Naive thymus-derived CD4-positive, alpha-beta T cell (primary cell): ENCODE data around the gene HHIPL2. TPM values are rescaled to one million over a fixed set of nuclear protein-coding genes. Genes with fewer than 3 reads are reported as not detected.

ENCODE experiments used
- ATAC-seq: fragments of 150-1000 bp; cut with Tn5 transposase; 2 replicates; pipeline ENCODE4 v1.10.0; 2021; ENCODE audit warnings: mild to moderate bottlenecking, moderate library complexity
- CTCF ChIA-PET: fragments of 350-600 bp; sonication (Branson Sonifier 250); formaldehyde crosslinking; loops from one replicate; lab custom pipeline; 2021; ENCODE audit warnings: antibody characterized with exemption; lab: Charles Lee
- POLR2A ChIA-PET: fragments of 350-600 bp; sonication (Branson Sonifier 250); formaldehyde crosslinking; loops from one replicate; lab custom pipeline; 2021; ENCODE audit warnings: antibody characterized with exemption, inconsistent platforms; lab: Charles Lee
- DNase-seq, 9 donors: peaks; one replicate each; pipeline versions ENCODE4 v3.0.0 to v3.0.0-alpha.2; 2020 to 2022; ENCODE audit warnings: mixed read lengths in 1 of 9
- H3K27ac ChIP-seq: one replicate; pipeline ENCODE4 v1.7.0; 2013; ENCODE audit warnings: mild to moderate bottlenecking, low read depth, low read length, moderate library complexity
- H3K27me3 ChIP-seq, 2 donors: one replicate each; pipeline ENCODE4 v1.7.0; 2013; ENCODE audit warnings: low read length in 2 of 2, mild to moderate bottlenecking in 2 of 2, moderate library complexity in 2 of 2; ENCODE audit not compliant: control insufficient read depth in 2 of 2, insufficient read depth in 2 of 2
- H3K36me3 ChIP-seq, 3 experiments: 1 replicate in 2 of 3; 2 replicates in 1 of 3; pipeline ENCODE4 v1.7.0; 2013; ENCODE audit warnings: low read length in 3 of 3, mild to moderate bottlenecking in 3 of 3, moderate library complexity in 1 of 3; ENCODE audit not compliant: insufficient read depth in 3 of 3, control insufficient read depth in 2 of 3
- H3K4me1 ChIP-seq, 2 donors: one replicate each; pipeline ENCODE4 v1.7.0; 2013; ENCODE audit warnings: low read length in 2 of 2, mild to moderate bottlenecking in 2 of 2, moderate library complexity in 1 of 2; ENCODE audit not compliant: control insufficient read depth in 2 of 2, insufficient read depth in 2 of 2
- H3K4me3 ChIP-seq: 2 replicates; pipeline ENCODE4 v1.7.0; 2013; ENCODE audit warnings: mild to moderate bottlenecking, low read length
- H3K9me3 ChIP-seq, 3 experiments: 1 replicate in 2 of 3; 2 replicates in 1 of 3; pipeline ENCODE4 v1.7.0; 2013; ENCODE audit warnings: low read length in 3 of 3; ENCODE audit not compliant: control insufficient read depth in 2 of 3
- H3K27ac Mint-ChIP-seq, 9 donors: one replicate each; pipeline ENCODE4 v1.8.0; 2020 to 2022; ENCODE audit warnings: mixed read lengths in 9 of 9, mild to moderate bottlenecking in 8 of 9, moderate library complexity in 5 of 9, inconsistent platforms in 2 of 9
- H3K27me3 Mint-ChIP-seq, 5 donors: one replicate each; pipeline ENCODE4 v1.8.0; 2021 to 2022; ENCODE audit warnings: mixed read lengths in 5 of 5, mild to moderate bottlenecking in 1 of 5
- H3K36me3 Mint-ChIP-seq, 5 donors: one replicate each; pipeline ENCODE4 v1.8.0; 2020 to 2022; ENCODE audit warnings: mixed read lengths in 5 of 5, mild to moderate bottlenecking in 3 of 5, inconsistent platforms in 1 of 5
- H3K4me1 Mint-ChIP-seq, 7 donors: one replicate each; pipeline ENCODE4 v1.8.0; 2020 to 2022; ENCODE audit warnings: mixed read lengths in 7 of 7, mild to moderate bottlenecking in 3 of 7, inconsistent platforms in 1 of 7
- H3K4me3 Mint-ChIP-seq, 10 donors: one replicate each; pipeline ENCODE4 v1.8.0; 2020 to 2022; ENCODE audit warnings: mild to moderate bottlenecking in 10 of 10, mixed read lengths in 10 of 10, moderate library complexity in 6 of 10, inconsistent platforms in 2 of 10
- H3K9me3 Mint-ChIP-seq, 11 donors: one replicate each; pipeline ENCODE4 v1.8.0; 2020 to 2022; ENCODE audit warnings: mixed read lengths in 11 of 11, mild to moderate bottlenecking in 4 of 11, inconsistent platforms in 1 of 11, moderate library complexity in 1 of 11
- intact Hi-C, 2 donors: fragments of 100-400 bp; cut with micrococcal nuclease; formaldehyde crosslinking; loops; one replicate each; pipeline ENCODE4 v1.15.1; 2023
- polyA plus RNA-seq, 2 donors: library from polyadenylated mRNA; unstranded; fragments of 300-500 nt; fragmentation: Illumina TruSeq; gene quantifications; one replicate each; pipeline ENCODE4 v1.2.3, GENCODE V29; 2021
- total RNA-seq, 6 experiments: library from RNA in 5 of 6; stranded (reverse) in 5 of 6; gene quantifications; 1 replicate in 5 of 6; 2 replicates in 1 of 6; pipeline ENCODE4 v1.2.3 and lab custom pipeline; 2021 to 2026

The HHIPL2 gene
- total and polyA plus RNA-seq, 7 experiments from 2014 or later, result 0.17 to 0.98 (median 0.49) TPM; not detected in 2

GRCh38 chr1:222557574-222557973 is 9.7 kb upstream of the HHIPL2 start:
- H3K9me3 ChIP-seq, result no peaks in the 10 kb centered on the region
- DNase-seq, result no peak
- no peak overlapping the region for H3K27ac Mint-ChIP-seq
- no peaks in the 10 kb centered on the region for H3K4me1 ChIP-seq
- H3K9me3 Mint-ChIP-seq, result no peaks in the 10 kb centered on the region
- peaks cover 3 to 39% (median 8%) of the 10 kb centered on the region in 5 donors for H3K36me3 Mint-ChIP-seq
- no peak for ATAC-seq
- ChIA-PET POLR2A (no interaction called here), CTCF (no interaction called here)
- intact Hi-C loops, result no loop called here
- H3K27me3 ChIP-seq, result no peaks in the 10 kb centered on the region
- no peak overlapping the region for H3K27ac ChIP-seq
- no peak overlapping the region for H3K4me3 Mint-ChIP-seq
- peaks cover 0 to 26% (median 12%) of the 10 kb centered on the region in 3 experiments for H3K36me3 ChIP-seq
- H3K4me1 Mint-ChIP-seq, result no peaks in the 10 kb centered on the region
- no peaks in the 10 kb centered on the region for H3K27me3 Mint-ChIP-seq
- H3K4me3 ChIP-seq, result no peak overlapping the region

GRCh38 chr1:222557148-222557547 is 9.2 kb upstream of the HHIPL2 start:
- Mint-ChIP-seq H3K9me3 (no peaks in the 10 kb centered on the region), H3K27ac (no peak overlapping the region), H3K27me3 (no peaks in the 10 kb centered on the region), H3K4me1 (no peaks in the 10 kb centered on the region), H3K4me3 (no peak overlapping the region), H3K36me3 (peaks cover 3 to 37% (median 8%) of the 10 kb centered on the region in 5 donors)
- Histone ChIP-seq H3K27ac (no peak overlapping the region), H3K36me3 (peaks cover 0 to 24% (median 12%) of the 10 kb centered on the region in 3 experiments), H3K9me3 (no peaks in the 10 kb centered on the region), H3K27me3 (no peaks in the 10 kb centered on the region), H3K4me1 (no peaks in the 10 kb centered on the region), H3K4me3 (no peak overlapping the region)
- POLR2A ChIA-PET, result no interaction called here
- no peak for DNase-seq
- ATAC-seq, result no peak
- CTCF ChIA-PET, result no interaction called here
- intact Hi-C loops, result no loop called here

- ATAC-seq (no peak), DNase-seq (no peak)
- ChIA-PET POLR2A (no interaction called here), CTCF (no interaction called here)
- H3K9me3 Mint-ChIP-seq, result no peaks in the 10 kb centered on the region
- no peaks in the 10 kb centered on the region for H3K4me1 Mint-ChIP-seq
- no peaks in the 10 kb centered on the region for H3K27me3 ChIP-seq
- H3K27ac ChIP-seq, result no peak overlapping the region
- peaks cover 0 to 30% (median 4%) of the 10 kb centered on the region in 5 donors for H3K36me3 Mint-ChIP-seq
- no peak overlapping the region for H3K4me3 ChIP-seq
- H3K36me3 ChIP-seq, result peaks cover 0 to 18% (median 8%) of the 10 kb centered on the region in 3 experiments
- H3K4me1 ChIP-seq, result no peaks in the 10 kb centered on the region
- H3K4me3 Mint-ChIP-seq, result no peak overlapping the region
- no peaks in the 10 kb centered on the region for H3K9me3 ChIP-seq
- intact Hi-C loops, result no loop called here
- H3K27ac Mint-ChIP-seq, result peak overlapping the region in 2 of 9 donors; percentile 32 to 51
- no peaks in the 10 kb centered on the region for H3K27me3 Mint-ChIP-seq
Measured at GRCh38 chr1:222555992-222556615, 8.2 kb upstream of the HHIPL2 start.

- no peak overlapping the region for H3K4me3 ChIP-seq
- POLR2A ChIA-PET, result no interaction called here
- H3K27ac Mint-ChIP-seq, result peak overlapping the region in 1 of 9 donors; percentile 62
Measured at GRCh38 chr1:222554177-222554576, 6.3 kb upstream of the HHIPL2 start.

GRCh38 chr1:222552882-222553281 is 5.0 kb upstream of the HHIPL2 start:
- no peaks in the 10 kb centered on the region for H3K4me1 ChIP-seq
- POLR2A ChIA-PET, result no interaction called here
- intact Hi-C loops, result no loop called here
- H3K27me3 ChIP-seq, result no peaks in the 10 kb centered on the region
- peaks cover 0 to 3% (median 0%) of the 10 kb centered on the region in 5 donors for H3K27me3 Mint-ChIP-seq
- CTCF ChIA-PET, result no interaction called here
- no peaks in the 10 kb centered on the region for H3K9me3 Mint-ChIP-seq
- peak overlapping the region in 1 of 9 donors; percentile 56 for H3K27ac Mint-ChIP-seq
- no peak overlapping the region for H3K27ac ChIP-seq
- peaks cover 0 to 17% (median 0%) of the 10 kb centered on the region in 5 donors for H3K36me3 Mint-ChIP-seq
- DNase-seq, result no peak
- ATAC-seq, result no peak
- peaks cover 0 to 11% (median 0%) of the 10 kb centered on the region in 3 experiments for H3K36me3 ChIP-seq
- no peaks in the 10 kb centered on the region for H3K9me3 ChIP-seq
- no peak overlapping the region for H3K4me3 Mint-ChIP-seq
- no peak overlapping the region for H3K4me3 ChIP-seq
- no peaks in the 10 kb centered on the region for H3K4me1 Mint-ChIP-seq

More at GRCh38 chr1:222554177-222554576, 6.3 kb upstream of the HHIPL2 start:
- Histone ChIP-seq H3K27ac (no peak overlapping the region), H3K9me3 (no peaks in the 10 kb centered on the region), H3K4me1 (no peaks in the 10 kb centered on the region), H3K27me3 (no peaks in the 10 kb centered on the region), H3K36me3 (peaks cover 0 to 11% (median 0%) of the 10 kb centered on the region in 3 experiments)
- Mint-ChIP-seq H3K9me3 (no peaks in the 10 kb centered on the region), H3K36me3 (peaks cover 0 to 20% (median 4%) of the 10 kb centered on the region in 5 donors), H3K4me1 (no peaks in the 10 kb centered on the region), H3K27me3 (no peaks in the 10 kb centered on the region), H3K4me3 (no peak overlapping the region)
- DNase-seq (no peak), ATAC-seq (no peak)
- intact Hi-C loops, result no loop called here
- CTCF ChIA-PET, result no interaction called here

- POLR2A ChIA-PET, result interaction anchor here (0.6 kb wide), 1 partner anchor 49 kb away, joined by 3 read pairs; no protein-coding TSS in a partner anchor
Measured at GRCh38 chr1:222547260-222547614, 667 bp downstream of the HHIPL2 start.

More at GRCh38 chr1:222547260-222547614, 667 bp downstream of the HHIPL2 start:
- H3K27ac ChIP-seq, result no peak overlapping the region
- no peak overlapping the region for H3K4me3 ChIP-seq
- H3K4me1 ChIP-seq, result no peaks in the 10 kb centered on the region
- H3K27ac Mint-ChIP-seq, result no peak overlapping the region
- H3K4me1 Mint-ChIP-seq, result no peaks in the 10 kb centered on the region
- no peaks in the 10 kb centered on the region for H3K9me3 ChIP-seq
- no peak for ATAC-seq
- H3K36me3 ChIP-seq, result no peaks in the 10 kb centered on the region
- no peak for DNase-seq
- H3K9me3 Mint-ChIP-seq, result no peaks in the 10 kb centered on the region
- peaks cover 15 to 31% (median 25%) of the 10 kb centered on the region in 5 donors for H3K27me3 Mint-ChIP-seq
- intact Hi-C loops, result no loop called here
- no peak overlapping the region for H3K4me3 Mint-ChIP-seq
- H3K27me3 ChIP-seq, result no peaks in the 10 kb centered on the region
- CTCF ChIA-PET, result no interaction called here
- H3K36me3 Mint-ChIP-seq, result no peaks in the 10 kb centered on the region
